ENCODE data around the gene CNNM2.
"Not testable (repeated sequence)": the region's sequence is repeated elsewhere in the genome, so short reads cannot be mapped to it uniquely, and the experiment has no call there.

Gene CNNM2

GRCh38 chr10:103062854-103063590, 144.9 kb downstream of the CNNM2 start:
- in situ Hi-C loops (cut with MboI; ENCODE audit: low pct_unique_long_range_greater_than_20kb, low sequenced_read_pairs) = loop anchor here (25.0 kb wide), 1 partner anchor 326 kb away; the partner anchor contains the start of gene WBP1L
- DNase-seq = no peak

- DNase-seq = no peak
- in situ Hi-C loops (cut with MboI; ENCODE audit: low pct_unique_long_range_greater_than_20kb, low sequenced_read_pairs) = loop anchor here (25.0 kb wide), 1 partner anchor 328 kb away; the partner anchor contains the start of gene WBP1L
Measured at GRCh38 chr10:103064956-103065355, 146.9 kb downstream of the CNNM2 start.

- in situ Hi-C loops (cut with MboI; ENCODE audit: low pct_unique_long_range_greater_than_20kb, low sequenced_read_pairs) = loop anchor here (25.0 kb wide), 1 partner anchor 329 kb away; the partner anchor contains the start of gene WBP1L
- DNase-seq = no peak
Measured at GRCh38 chr10:103066141-103067098, 148.3 kb downstream of the CNNM2 start.

- DNase-seq = not testable (repeated sequence)
- in situ Hi-C loops (cut with MboI; ENCODE audit: low pct_unique_long_range_greater_than_20kb, low sequenced_read_pairs) = loop anchor here (25.0 kb wide), 1 partner anchor 330 kb away; the partner anchor contains the start of gene WBP1L
Measured at GRCh38 chr10:103067099-103067477, 149.0 kb downstream of the CNNM2 start.

GRCh38 chr10:103067484-103067883, 149.4 kb downstream of the CNNM2 start:
- DNase-seq = no peak
- in situ Hi-C loops (cut with MboI; ENCODE audit: low pct_unique_long_range_greater_than_20kb, low sequenced_read_pairs) = loop anchor here (25.0 kb wide), 1 partner anchor 330 kb away; the partner anchor contains the start of gene WBP1L

- in situ Hi-C loops (cut with MboI; ENCODE audit: low pct_unique_long_range_greater_than_20kb, low sequenced_read_pairs) = loop anchor here (25.0 kb wide), 1 partner anchor 331 kb away; the partner anchor contains the start of gene WBP1L
- no peak for DNase-seq
Measured at GRCh38 chr10:103067956-103068355, 149.9 kb downstream of the CNNM2 start.

GRCh38 chr10:103069453-103070331, 151.6 kb downstream of the CNNM2 start:
- in situ Hi-C loops (cut with MboI; ENCODE audit: low pct_unique_long_range_greater_than_20kb, low sequenced_read_pairs) = loop anchor here (25.0 kb wide), 1 partner anchor 332 kb away; the partner anchor contains the start of gene WBP1L
- peak; percentile 72 for DNase-seq

- DNase-seq = no peak
- in situ Hi-C loops (cut with MboI; ENCODE audit: low pct_unique_long_range_greater_than_20kb, low sequenced_read_pairs) = loop anchor here (25.0 kb wide), 1 partner anchor 335 kb away; the partner anchor contains the start of gene WBP1L
Measured at GRCh38 chr10:103072276-103072675, 154.2 kb downstream of the CNNM2 start.

- no peak for DNase-seq
- in situ Hi-C loops (cut with MboI; ENCODE audit: low pct_unique_long_range_greater_than_20kb, low sequenced_read_pairs) = loop anchor here (25.0 kb wide), 1 partner anchor 336 kb away; the partner anchor contains the start of gene WBP1L
Measured at GRCh38 chr10:103072891-103073290, 154.8 kb downstream of the CNNM2 start.

- DNase-seq = no peak
- in situ Hi-C loops (cut with MboI; ENCODE audit: low pct_unique_long_range_greater_than_20kb, low sequenced_read_pairs) = no loop called here
Measured at GRCh38 chr10:103077020-103077419, 158.9 kb downstream of the CNNM2 start.

GRCh38 chr10:103077491-103078308, 159.6 kb downstream of the CNNM2 start:
- in situ Hi-C loops (cut with MboI; ENCODE audit: low pct_unique_long_range_greater_than_20kb, low sequenced_read_pairs) = no loop called here
- DNase-seq = no peak

GRCh38 chr10:103078309-103078615, 160.2 kb downstream of the CNNM2 start:
- DNase-seq = no peak
- in situ Hi-C loops (cut with MboI; ENCODE audit: low pct_unique_long_range_greater_than_20kb, low sequenced_read_pairs) = no loop called here

- DNase-seq = no peak
- in situ Hi-C loops (cut with MboI; ENCODE audit: low pct_unique_long_range_greater_than_20kb, low sequenced_read_pairs) = no loop called here
Measured at GRCh38 chr10:103078676-103079075, 160.6 kb downstream of the CNNM2 start.

GRCh38 chr10:103079100-103079499, 161.0 kb downstream of the CNNM2 start:
- DNase-seq = no peak
- in situ Hi-C loops (cut with MboI; ENCODE audit: low pct_unique_long_range_greater_than_20kb, low sequenced_read_pairs) = no loop called here

- DNase-seq = no peak
- in situ Hi-C loops (cut with MboI; ENCODE audit: low pct_unique_long_range_greater_than_20kb, low sequenced_read_pairs) = no loop called here
Measured at GRCh38 chr10:103079946-103080345, 161.9 kb downstream of the CNNM2 start.

- in situ Hi-C loops (cut with MboI; ENCODE audit: low pct_unique_long_range_greater_than_20kb, low sequenced_read_pairs) = no loop called here
- DNase-seq = no peak
Measured at GRCh38 chr10:103080891-103081581, 162.9 kb downstream of the CNNM2 start.

- DNase-seq = no peak
- in situ Hi-C loops (cut with MboI; ENCODE audit: low pct_unique_long_range_greater_than_20kb, low sequenced_read_pairs) = no loop called here
Measured at GRCh38 chr10:103082683-103083082, 164.6 kb downstream of the CNNM2 start.
